Fibroblast of the aortic adventitia (primary cell): ENCODE data around the gene CHAF1A. TPM values are rescaled to one million over a fixed set of nuclear protein-coding genes. Genes with fewer than 3 reads are reported as not detected.
A peak's percentile ranks its signal among the peaks of the same experiment; 100 is the strongest.

ENCODE experiments used
- DNase-seq: peaks from one replicate; pipeline ENCODE4 v3.0.0-alpha.2; 2010; ENCODE audit warnings: low read depth
- H3K4me3 ChIP-seq: 2 replicates; pipeline ENCODE4 v1.5.1; 2011; ENCODE audit warnings: low read depth, mild to moderate bottlenecking, control low read depth, low read length, moderate library complexity
- total RNA-seq: library from RNA; depleted of rRNA; stranded (reverse); fragments of >200 nt; gene quantifications from 2 replicates; pipeline ENCODE4 v1.2.3, GENCODE V29; 2012; ENCODE audit warnings: low replicate concordance
- TF ChIP-seq, protein P1 (sequence below): IDR thresholded peaks from 2 replicates; pipeline ENCODE4 v1.5.1; 2011; ENCODE audit warnings: mild to moderate bottlenecking, low read length, control low read depth, inconsistent platforms; ENCODE audit not compliant: insufficient read depth

The CHAF1A gene
- total RNA-seq, 1 donor = 25.8 TPM

DNA sequence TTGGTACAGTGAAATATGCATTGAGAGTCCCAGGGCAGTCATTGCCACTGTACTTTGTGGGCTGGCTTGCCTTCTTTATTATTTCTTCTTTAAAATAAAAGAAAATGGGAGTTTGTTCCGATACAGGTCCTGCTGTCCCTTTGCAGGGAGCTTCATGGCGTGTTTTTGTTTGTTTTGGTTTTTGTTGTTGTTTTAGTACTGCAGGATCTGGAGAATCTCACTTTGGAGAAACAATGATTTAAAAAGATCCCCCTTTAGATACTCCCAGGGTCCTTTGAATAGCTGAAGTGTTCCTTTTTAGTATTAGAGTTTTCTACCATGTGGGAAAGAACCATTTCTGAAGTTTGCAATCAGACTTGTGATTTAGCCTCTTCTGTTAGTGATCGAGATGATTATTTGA, 11.1 kb downstream of the CHAF1A start:
- TF ChIP-seq, protein P1, sequence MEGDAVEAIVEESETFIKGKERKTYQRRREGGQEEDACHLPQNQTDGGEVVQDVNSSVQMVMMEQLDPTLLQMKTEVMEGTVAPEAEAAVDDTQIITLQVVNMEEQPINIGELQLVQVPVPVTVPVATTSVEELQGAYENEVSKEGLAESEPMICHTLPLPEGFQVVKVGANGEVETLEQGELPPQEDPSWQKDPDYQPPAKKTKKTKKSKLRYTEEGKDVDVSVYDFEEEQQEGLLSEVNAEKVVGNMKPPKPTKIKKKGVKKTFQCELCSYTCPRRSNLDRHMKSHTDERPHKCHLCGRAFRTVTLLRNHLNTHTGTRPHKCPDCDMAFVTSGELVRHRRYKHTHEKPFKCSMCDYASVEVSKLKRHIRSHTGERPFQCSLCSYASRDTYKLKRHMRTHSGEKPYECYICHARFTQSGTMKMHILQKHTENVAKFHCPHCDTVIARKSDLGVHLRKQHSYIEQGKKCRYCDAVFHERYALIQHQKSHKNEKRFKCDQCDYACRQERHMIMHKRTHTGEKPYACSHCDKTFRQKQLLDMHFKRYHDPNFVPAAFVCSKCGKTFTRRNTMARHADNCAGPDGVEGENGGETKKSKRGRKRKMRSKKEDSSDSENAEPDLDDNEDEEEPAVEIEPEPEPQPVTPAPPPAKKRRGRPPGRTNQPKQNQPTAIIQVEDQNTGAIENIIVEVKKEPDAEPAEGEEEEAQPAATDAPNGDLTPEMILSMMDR = no peak
- DNase-seq = no peak
- no peak overlapping the region for H3K4me3 ChIP-seq

DNA sequence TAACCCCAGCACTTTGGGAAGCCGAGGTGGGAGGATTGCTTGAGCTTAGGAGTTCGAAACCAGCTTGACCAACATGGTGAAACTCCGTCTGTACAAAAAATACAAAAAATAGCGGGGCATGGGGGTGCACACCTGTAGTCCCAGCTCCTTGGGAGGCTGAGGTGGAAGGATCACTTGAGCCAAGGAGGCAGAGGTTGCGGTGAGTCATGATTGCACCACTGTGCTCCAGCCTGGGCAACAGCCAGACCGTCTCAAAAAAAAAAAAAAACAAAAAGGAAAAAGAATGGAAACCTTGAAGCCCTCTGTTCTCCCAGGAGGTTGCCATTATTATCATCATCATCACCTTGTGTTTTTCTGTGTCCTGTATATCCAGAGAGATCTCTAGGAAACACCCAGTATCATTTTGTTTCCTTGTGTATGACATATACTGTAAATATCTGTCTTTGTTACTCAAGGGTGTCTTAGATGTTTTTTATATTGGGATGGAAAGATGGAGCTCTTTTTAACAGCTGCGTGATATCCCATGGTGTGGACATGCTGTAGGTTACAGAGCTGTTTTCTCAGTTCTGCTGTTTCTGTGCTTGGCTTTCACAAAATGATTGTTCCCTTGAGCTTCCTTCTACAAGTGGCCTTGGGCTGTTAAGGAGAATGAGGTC, 11.8 kb downstream of the CHAF1A start:
- TF ChIP-seq, protein P1 = no peak
- peak; percentile 62 for DNase-seq
- H3K4me3 ChIP-seq = no peak overlapping the region

DNA sequence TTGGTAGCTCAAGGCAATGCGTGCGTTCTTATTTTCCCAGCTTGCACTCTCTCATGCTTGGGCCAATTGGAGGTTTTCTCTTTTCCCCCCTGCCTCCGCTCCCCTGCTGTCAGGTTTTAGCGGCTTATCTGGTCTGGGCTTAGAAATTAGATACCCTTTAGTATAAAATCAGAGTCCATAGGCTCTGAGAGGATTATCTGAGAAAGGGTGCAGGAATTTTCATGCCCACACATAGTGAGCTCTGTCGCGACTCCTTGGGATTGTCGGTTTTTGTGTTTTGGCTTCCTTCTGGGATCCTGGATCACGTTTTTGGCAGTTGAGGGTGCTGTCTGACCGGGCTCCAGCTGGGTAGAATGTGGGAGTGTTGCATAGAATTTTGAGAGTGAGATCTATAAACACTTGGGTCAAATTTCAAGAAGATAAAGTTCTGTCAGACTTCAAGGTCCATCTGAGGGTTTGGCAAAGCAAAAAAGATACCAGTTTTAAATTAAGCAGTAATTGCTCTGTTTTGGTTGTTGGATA, 12.4 kb downstream of the CHAF1A start:
- TF ChIP-seq, protein P1 = no peak
- DNase-seq = peak; percentile 48
- no peak overlapping the region for H3K4me3 ChIP-seq

DNA sequence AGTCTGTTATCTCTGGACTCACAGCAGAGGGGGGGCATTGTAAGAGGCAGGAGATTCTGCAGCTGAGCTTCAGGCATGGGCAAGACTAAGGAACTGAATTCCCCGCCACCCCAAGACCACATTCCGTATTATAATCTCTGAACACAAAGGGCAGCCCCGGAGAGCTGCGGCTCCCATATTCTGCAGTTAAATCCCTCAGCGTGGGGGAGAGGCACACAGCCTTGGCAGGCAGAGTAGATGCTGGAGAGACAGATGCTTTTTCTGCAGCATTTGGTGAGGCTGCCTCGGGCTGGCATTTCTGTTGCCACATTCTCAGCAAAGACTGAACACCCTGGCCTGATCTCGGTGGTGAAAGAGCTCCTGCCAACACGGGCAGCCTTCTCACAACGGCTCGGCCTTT, 12.9 kb downstream of the CHAF1A start:
- H3K4me3 ChIP-seq = no peak overlapping the region
- DNase-seq = peak; percentile 39
- TF ChIP-seq, protein P1 = no peak

DNA sequence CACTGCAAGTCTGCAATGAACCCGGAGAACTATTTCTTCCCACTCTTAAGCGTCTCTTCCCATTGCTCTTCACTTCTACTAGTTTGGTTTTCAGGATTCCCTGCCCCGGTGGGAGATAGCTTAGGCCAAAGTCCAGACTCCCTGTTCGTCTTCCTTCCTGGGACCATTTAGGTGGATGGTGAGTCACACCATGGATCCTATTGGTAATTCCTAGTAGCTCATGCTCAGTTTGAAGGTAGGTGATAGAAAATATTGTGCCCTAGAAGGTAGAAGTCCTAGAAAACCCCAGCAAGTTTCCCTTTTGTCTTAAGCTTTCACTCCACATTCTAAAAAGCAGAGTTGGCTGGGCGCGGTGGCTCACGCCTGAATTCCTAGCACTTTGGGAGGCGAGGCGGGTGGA, 13.8 kb downstream of the CHAF1A start:
- TF ChIP-seq, protein P1 = no peak
- no peak overlapping the region for H3K4me3 ChIP-seq
- no peak for DNase-seq

DNA sequence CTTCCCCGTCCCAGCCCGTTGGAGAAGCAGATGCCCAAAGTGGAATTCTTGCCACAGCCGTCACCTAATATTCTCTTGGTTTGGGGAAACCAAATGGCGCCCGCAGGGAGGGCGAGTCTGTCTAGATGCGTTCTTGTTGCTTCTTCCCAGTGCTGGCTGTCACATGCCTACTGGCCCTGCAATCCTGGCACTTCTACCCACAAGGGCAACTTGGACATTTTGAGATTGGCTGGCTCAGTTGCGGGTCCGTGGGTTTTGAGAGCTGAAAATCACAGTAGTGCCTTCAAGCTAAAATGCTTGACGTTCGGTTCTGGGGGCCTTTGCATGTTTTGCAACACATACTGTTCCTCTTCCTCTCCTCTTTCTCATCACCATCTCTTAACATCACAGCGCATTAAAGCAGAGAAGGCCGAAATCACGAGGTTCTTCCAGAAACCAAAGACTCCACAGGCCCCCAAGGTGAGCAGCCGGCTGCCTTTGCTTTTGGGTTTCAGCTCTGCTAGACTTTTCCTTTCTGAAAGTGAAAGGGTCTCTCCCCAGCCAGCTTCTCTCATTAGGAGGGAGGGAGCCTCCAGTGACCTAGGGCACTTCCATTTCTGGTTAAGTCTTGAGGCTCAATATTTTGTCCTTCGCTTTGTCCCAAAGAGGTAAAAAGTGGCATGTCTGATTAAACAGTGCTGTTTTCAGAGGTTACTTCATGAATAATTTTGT, 21.1 kb downstream of the CHAF1A start:
- no peak for DNase-seq
- TF ChIP-seq, protein P1 = no peak

DNA sequence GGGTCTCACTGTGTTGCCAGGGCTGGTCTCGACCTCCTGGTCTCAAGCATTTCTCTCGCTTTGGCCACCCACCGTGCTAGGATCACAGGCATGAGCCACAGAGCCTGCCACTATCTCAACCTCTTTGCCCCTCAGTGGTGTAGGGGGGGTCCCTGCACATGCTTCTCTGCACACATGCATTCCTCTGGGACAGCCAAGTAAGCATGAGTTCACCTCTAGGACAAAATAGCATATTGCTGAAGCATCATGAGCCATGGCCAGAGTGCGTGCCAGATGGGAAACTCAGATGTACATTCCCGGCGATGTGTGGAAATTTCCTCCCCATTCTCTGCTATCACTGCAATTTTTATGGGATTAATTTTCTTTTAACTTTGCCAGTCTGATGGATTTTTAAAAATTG, 23.1 kb downstream of the CHAF1A start:
- peak; percentile 91 for DNase-seq
- TF ChIP-seq, protein P1 = no peak
- H3K4me3 ChIP-seq = no peak overlapping the region

More for the DNA sequence above, 21.1 kb downstream of the CHAF1A start:
- H3K4me3 ChIP-seq = no peak overlapping the region
